DND-41 (cell line): Measurements from ENCODE around the gene RNF2.
A peak's percentile ranks its signal among the peaks of the same experiment; 100 is the strongest.

Source experiments
- CTCF ChIP-seq: IDR thresholded peaks from 2 replicates; pipeline ENCODE4 v1.5.1; 2012; ENCODE audit warnings: borderline replicate concordance, low read length, moderate library complexity, mild to moderate bottlenecking; ENCODE audit not compliant: poor library complexity, severe bottlenecking; ENCODE audit errors: extremely low read depth
- EZH2 ChIP-seq: IDR thresholded peaks from 3 replicates; pipeline ENCODE4 v1.6.1; 2012; ENCODE audit warnings: borderline replicate concordance, low read depth, mild to moderate bottlenecking, moderate library complexity, low read length, inconsistent platforms; ENCODE audit not compliant: severe bottlenecking

- peak; percentile 7 for TF ChIP-seq CTCF
- no peak for TF ChIP-seq EZH2
Measured at GRCh38 chr1:185044981-185045813, at the start of gene RNF2.
